Measurements from ENCODE around the gene GPR149.

GPR149 gene

GRCh38 chr3:154345422-154346122 lies 84.4 kb downstream of the GPR149 start:
- DNase-seq (ENCODE audit: low read depth in 2 of 2) = no peak

- no peak for DNase-seq (ENCODE audit: low read depth in 2 of 2)
Measured at GRCh38 chr3:154338570-154338969, 91.4 kb downstream of the GPR149 start.

DNA sequence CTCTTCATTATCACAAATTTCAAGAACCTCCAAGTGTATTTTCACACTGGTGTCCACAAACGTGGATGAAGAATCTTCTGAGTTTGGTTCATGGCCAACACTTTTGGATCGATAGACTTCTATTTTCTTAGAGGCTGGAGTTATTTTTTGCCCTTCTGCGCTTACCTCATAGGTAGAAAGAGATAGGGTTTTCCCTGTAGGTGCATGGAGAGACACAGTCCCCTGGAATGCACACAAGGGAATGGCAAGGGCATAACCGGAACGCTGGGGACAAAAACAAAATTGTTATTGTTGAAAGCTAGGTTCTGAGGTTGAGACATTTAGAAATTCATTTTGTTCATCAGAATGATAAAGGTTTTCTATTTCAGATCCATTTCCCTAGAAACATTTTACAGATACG lies 92.0 kb downstream of the GPR149 start:
- no peak for DNase-seq (ENCODE audit: low read depth in 2 of 2)

- no peak for DNase-seq (ENCODE audit: low read depth in 2 of 2)
Measured at GRCh38 chr3:154334973-154335420, 95.0 kb downstream of the GPR149 start.

GRCh38 chr3:154327871-154328270 lies 102.1 kb downstream of the GPR149 start:
- no peak for DNase-seq (ENCODE audit: low read depth in 2 of 2)

GRCh38 chr3:154324919-154325318 lies 105.1 kb downstream of the GPR149 start:
- DNase-seq (ENCODE audit: low read depth in 2 of 2) = no peak

- DNase-seq (ENCODE audit: low read depth in 2 of 2) = peak; percentile 82 to 85
Measured at GRCh38 chr3:154323891-154324738, 105.9 kb downstream of the GPR149 start, which contains the start of gene DHX36. DHX36 (minus strand) TSS chr3:154324487; CDS start chr3:154324416, 71 bp downstream.

DNA sequence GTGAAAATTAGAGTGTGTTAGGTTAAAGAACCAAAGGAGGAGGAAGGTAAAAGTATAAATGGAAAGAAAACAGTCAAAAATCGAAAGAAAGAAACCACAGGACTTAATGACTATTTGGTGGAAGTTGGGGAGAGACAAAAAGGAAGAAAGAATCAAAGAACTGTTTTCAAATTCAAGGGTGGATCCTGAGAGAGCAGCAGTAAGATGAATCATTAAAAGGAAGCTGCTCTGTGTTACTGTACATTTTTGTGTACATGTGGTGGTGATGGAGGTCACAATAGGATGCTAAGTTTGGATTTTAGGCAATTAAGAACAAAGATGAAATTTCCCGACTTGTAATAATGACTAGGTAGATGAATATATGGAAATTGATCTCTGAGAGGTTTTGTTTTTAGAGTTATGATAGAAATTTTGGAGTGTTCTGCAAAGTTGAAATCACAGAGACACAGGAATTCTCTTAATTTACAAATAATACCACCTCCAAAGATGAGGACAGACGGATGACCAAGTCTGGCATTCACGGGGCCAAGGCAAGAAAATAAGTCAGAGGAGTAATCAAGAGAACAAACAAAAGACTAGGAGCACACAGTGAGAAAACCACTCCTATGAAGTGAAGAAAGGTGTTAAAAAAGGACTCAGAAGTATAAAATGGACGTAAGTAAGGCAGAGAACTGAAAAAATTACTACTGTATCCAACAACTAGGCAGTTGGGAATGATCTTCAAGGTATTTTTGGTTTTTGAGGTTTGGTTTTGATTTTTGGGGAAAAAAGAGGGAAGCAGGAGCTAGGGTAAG lies 112.8 kb downstream of the GPR149 start:
- no peak for DNase-seq (ENCODE audit: low read depth in 2 of 2)

DNA sequence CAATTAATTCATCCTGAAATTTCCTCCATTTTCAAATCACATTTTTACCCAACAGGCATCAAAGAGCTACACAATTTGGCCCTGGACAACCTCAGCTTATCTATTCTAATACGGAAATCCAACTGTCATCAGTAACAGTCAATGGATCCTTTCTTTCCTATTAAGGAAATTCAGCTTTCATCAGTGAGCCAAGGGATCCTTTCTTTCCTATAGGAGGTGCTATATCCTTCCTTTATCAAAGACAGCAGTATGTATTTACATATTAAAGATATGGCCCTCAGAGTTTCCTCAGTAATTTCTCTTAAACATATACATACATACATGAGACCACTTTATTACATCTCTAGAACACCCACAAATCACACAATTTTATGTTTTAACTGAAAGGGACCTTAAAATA lies 115.8 kb downstream of the GPR149 start:
- no peak for DNase-seq (ENCODE audit: low read depth in 2 of 2)

DNA sequence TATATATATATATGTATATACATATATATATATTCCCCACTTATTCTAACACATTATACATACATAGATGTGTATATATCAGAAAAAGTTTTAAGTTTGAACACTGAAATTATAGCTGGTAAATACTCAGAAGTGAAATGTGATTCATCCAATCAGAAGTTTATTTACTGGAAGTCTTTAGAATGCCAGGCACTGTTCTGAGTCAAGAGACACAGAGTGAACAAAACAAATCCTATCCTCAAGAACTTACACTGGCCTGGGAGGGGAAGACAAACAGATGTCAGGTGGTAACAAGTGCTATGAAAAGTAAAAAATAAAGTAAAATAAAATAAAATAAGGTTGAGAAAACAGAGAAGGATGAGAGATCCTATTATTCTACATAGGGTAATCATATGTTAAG lies 119.2 kb downstream of the GPR149 start:
- no peak for DNase-seq (ENCODE audit: low read depth in 2 of 2)

- DNase-seq (ENCODE audit: low read depth in 2 of 2) = no peak
Measured at GRCh38 chr3:154307363-154307762, 122.6 kb downstream of the GPR149 start.

DNA sequence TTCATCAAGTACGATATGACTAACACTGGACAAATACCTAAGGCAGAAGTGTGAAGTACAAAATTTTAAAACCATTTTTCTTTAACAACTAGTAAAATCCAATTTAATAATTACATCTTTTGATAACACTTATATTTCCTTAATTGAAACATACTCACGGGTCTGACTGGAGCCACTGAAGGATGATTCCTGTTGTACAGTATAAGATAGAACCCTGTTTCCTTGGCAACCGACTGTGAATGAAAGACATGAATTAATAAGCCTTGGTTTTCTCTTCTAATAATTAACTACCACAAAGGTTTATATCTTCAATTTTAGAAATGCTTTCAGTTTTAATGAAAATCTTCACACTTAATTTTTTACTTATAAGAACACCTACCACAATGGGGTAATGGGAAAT lies 125.1 kb downstream of the GPR149 start:
- no peak for DNase-seq (ENCODE audit: low read depth in 2 of 2)

- no peak for DNase-seq (ENCODE audit: low read depth in 2 of 2)
Measured at GRCh38 chr3:154304116-154304786, 125.7 kb downstream of the GPR149 start.

DNA sequence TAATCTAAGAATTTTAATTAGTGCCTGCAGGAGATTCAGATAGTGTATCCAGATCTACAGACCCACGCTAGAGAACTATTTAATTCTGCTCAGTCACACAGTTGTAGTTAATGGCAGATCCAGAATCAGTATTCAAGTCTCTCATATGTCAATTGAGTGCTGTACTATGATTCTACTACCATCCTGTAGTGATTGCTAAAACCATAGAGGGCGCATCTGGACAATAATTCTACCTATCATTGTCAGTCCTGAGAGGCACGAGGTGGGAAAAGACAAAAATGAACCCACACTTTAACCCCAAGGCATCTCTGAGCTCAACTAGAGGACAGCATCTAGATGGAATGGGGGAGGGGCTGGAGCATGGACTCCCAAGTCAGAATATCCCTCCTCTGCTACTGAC lies 128.4 kb downstream of the GPR149 start:
- no peak for DNase-seq (ENCODE audit: low read depth in 2 of 2)

DNA sequence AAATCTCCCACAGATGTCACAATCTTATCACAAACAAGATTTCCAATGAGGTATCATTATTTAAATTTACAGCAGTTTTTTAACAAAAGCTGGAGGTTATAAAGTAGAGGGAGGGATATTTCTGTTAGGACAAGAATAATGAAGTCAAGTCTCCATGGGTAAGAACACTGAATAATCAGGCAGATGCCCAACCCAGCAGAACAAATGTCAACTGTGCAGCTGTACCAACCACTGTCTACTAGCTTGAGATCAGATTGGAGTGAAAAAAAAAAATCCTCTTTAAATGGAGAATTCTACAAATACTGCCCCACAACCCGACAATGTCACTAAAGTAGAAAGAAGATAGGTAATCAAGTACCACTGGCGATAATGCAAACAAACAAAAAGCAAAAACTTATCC lies 136.0 kb downstream of the GPR149 start:
- no peak for DNase-seq (ENCODE audit: low read depth in 2 of 2)

DNA sequence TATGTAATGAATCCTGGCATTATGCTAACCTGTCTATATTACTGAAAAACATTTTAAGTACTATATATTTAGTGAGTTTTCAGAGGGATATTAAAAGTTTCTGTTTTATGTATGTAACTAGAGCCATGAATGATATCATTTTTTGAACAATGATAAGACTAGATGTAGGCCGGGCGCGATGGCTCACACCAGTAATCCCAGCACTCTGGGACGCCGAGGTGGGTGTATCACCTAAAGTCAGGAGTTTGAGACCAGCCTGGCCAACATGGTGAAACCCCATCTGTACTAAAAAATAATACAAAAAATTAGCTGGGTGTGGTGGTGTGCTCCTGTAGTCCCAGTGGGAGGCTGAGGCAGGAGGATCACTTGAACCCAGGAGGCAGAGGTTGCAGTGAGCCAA lies 139.8 kb downstream of the GPR149 start:
- DNase-seq (ENCODE audit: low read depth in 2 of 2) = no peak
